ENCODE measurements around the gene PPM1L. TPM values are rescaled to one million over a fixed set of nuclear protein-coding genes. Genes with fewer than 3 reads are reported as not detected.

Gene PPM1L
- total and polyA plus RNA-seq, 2 donors (not counting 1 experiment from before 2014, with no cell fraction given) = 1.1 to 12.0 TPM

GRCh38 chr3:160763073-160763472 lies 7.0 kb downstream of the PPM1L start:
- Histone ChIP-seq H3K4me1 (ENCODE audit: control insufficient read depth in 2 of 2, insufficient read depth in 2 of 2, low read length in 2 of 2) (no peaks in the 10 kb centered on the region), H2AFZ (ENCODE audit: insufficient read depth, low read depth, low read length, poor library complexity, severe bottlenecking) (no peak overlapping the region), H3K9me3 (ENCODE audit: control extremely low read depth in 1 of 3, control insufficient read depth in 2 of 3, insufficient read depth in 1 of 3, low read length in 2 of 3) (no peaks in the 10 kb centered on the region), H3K4me2 (replicated peaks; ENCODE audit: low read depth, low read length, poor library complexity, severe bottlenecking) (no peak overlapping the region), H4K20me1 (ENCODE audit: control insufficient read depth, insufficient read depth, low read length, poor library complexity, severe bottlenecking) (no peaks in the 10 kb centered on the region), H3K9ac (ENCODE audit: low read length) (no peak overlapping the region), H3K36me3 (replicated peaks in 1 of 2; ENCODE audit: control extremely low read depth in 1 of 2, control insufficient read depth in 1 of 2, extremely low read depth in 1 of 2, insufficient read depth in 2 of 2, low read length in 1 of 2) (no peaks in the 10 kb centered on the region), H3K27me3 (replicated peaks in 1 of 4; ENCODE audit: control extremely low read depth in 1 of 4, control insufficient read depth in 3 of 4, insufficient read depth in 4 of 4, low read length in 3 of 4) (no peaks in the 10 kb centered on the region), H3K4me3 (ENCODE audit: control extremely low read depth in 1 of 5, extremely low read depth in 1 of 5, insufficient read depth in 1 of 5, low read depth in 2 of 5, low read length in 4 of 5) (no peak overlapping the region), H3K27ac (ENCODE audit: low read length in 2 of 2) (no peak overlapping the region), H3K79me2 (ENCODE audit: control insufficient read depth, insufficient read depth, low read length) (no peaks in the 10 kb centered on the region)
- ChIA-PET POLR2A (no interaction called here), CTCF (interaction anchor here (1.3 kb wide), 1 partner anchor 12 kb away, joined by 3 read pairs; no protein-coding TSS in a partner anchor)
- H3K9me3 Mint-ChIP-seq (ENCODE audit: insufficient read depth) = no peaks in the 10 kb centered on the region
- no peaks in the 10 kb centered on the region for H3K4me1 Mint-ChIP-seq
- H3K4me3 Mint-ChIP-seq = no peak overlapping the region
- TF ChIP-seq CTCF (IDR thresholded peaks at IDR 0.05) (no peak), EZH2 (IDR thresholded peaks at IDR 0.05; ENCODE audit: borderline replicate concordance, insufficient read depth, low read depth, low read length, poor library complexity, severe bottlenecking) (no peak)
- ATAC-seq (ENCODE audit: low read depth) = no peak
- DNase-seq = no peak
- H3K27ac Mint-ChIP-seq = no peak overlapping the region
- no CpG with 5 or more reads among the region's 1 CpG for WGBS (ENCODE audit: insufficient coverage)
- intact Hi-C loops (cut with micrococcal nuclease) = no loop called here
- peaks cover 27% of the 10 kb centered on the region for H3K27me3 Mint-ChIP-seq

GRCh38 chr3:160765211-160765610 lies 9.2 kb downstream of the PPM1L start:
- Histone ChIP-seq H3K4me2 (replicated peaks; ENCODE audit: low read depth, low read length, poor library complexity, severe bottlenecking) (no peak overlapping the region), H2AFZ (ENCODE audit: insufficient read depth, low read depth, low read length, poor library complexity, severe bottlenecking) (no peak overlapping the region), H3K27me3 (replicated peaks in 1 of 4; ENCODE audit: control extremely low read depth in 1 of 4, control insufficient read depth in 3 of 4, insufficient read depth in 4 of 4, low read length in 3 of 4) (no peaks in the 10 kb centered on the region), H3K36me3 (replicated peaks in 1 of 2; ENCODE audit: control extremely low read depth in 1 of 2, control insufficient read depth in 1 of 2, extremely low read depth in 1 of 2, insufficient read depth in 2 of 2, low read length in 1 of 2) (no peaks in the 10 kb centered on the region), H4K20me1 (ENCODE audit: control insufficient read depth, insufficient read depth, low read length, poor library complexity, severe bottlenecking) (no peaks in the 10 kb centered on the region), H3K79me2 (ENCODE audit: control insufficient read depth, insufficient read depth, low read length) (no peaks in the 10 kb centered on the region), H3K27ac (ENCODE audit: low read length in 2 of 2) (no peak overlapping the region), H3K9ac (ENCODE audit: low read length) (no peak overlapping the region), H3K9me3 (ENCODE audit: control extremely low read depth in 1 of 3, control insufficient read depth in 2 of 3, insufficient read depth in 1 of 3, low read length in 2 of 3) (no peaks in the 10 kb centered on the region), H3K4me3 (ENCODE audit: control extremely low read depth in 1 of 5, extremely low read depth in 1 of 5, insufficient read depth in 1 of 5, low read depth in 2 of 5, low read length in 4 of 5) (no peak overlapping the region), H3K4me1 (ENCODE audit: control insufficient read depth in 2 of 2, insufficient read depth in 2 of 2, low read length in 2 of 2) (no peaks in the 10 kb centered on the region)
- peaks cover 12% of the 10 kb centered on the region for H3K27me3 Mint-ChIP-seq
- H3K9me3 Mint-ChIP-seq (ENCODE audit: insufficient read depth) = no peaks in the 10 kb centered on the region
- 73% methylated on average over 1 of the region's 1 CpG for WGBS (ENCODE audit: insufficient coverage)
- TF ChIP-seq CTCF (IDR thresholded peaks at IDR 0.05) (no peak), EZH2 (IDR thresholded peaks at IDR 0.05; ENCODE audit: borderline replicate concordance, insufficient read depth, low read depth, low read length, poor library complexity, severe bottlenecking) (no peak)
- ChIA-PET CTCF (no interaction called here), POLR2A (no interaction called here)
- H3K4me1 Mint-ChIP-seq = no peaks in the 10 kb centered on the region
- no peak overlapping the region for H3K4me3 Mint-ChIP-seq
- no peak for DNase-seq
- ATAC-seq (ENCODE audit: low read depth) = no peak
- H3K27ac Mint-ChIP-seq = no peak overlapping the region
- intact Hi-C loops (cut with micrococcal nuclease) = no loop called here

Data from B cell (primary cell).